Measurements from ENCODE around the gene CORO7. TPM values are rescaled to one million over a fixed set of nuclear protein-coding genes. Genes with fewer than 3 reads are reported as not detected.

Gene CORO7
- polyA plus RNA-seq, 1 of the 3 experiments (the other 2 are of a cell fraction), result 25.8 TPM

DNA sequence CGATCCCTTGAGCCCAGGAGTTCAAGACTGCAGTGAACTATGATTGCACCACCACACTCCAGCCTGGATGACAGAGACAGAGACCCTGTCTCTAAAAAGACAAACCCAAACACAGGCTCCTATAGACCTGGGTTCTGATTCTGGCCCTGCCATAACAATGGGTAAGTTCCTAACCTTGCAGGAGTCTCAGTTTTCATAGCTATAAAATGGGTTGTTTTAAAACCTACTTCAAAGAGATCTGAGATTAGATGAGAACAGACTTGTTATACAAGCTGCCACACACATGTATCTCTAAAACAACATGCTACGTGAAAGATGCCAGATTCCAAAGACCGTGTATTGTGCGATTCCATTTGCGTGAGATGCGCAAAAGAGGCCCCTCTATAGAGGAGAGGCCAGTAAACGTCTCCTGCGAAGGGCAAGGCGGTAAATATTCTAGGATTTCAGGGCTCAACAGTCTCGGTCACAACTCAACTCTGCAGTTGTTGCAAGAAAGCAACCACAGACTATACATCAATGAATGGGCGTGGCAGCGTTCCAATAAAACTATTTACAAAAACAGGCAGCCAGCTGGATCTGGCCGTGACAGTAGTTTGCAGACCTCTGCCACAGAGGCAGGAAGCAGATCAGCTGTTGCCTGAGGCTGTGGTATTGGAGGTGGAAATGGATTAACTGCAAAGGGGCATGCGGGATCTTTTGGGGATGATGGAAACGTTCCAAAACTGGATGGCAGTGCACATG is 5.9 kb downstream of the CORO7 start (continued):
- TF ChIP-seq, protein P1, sequence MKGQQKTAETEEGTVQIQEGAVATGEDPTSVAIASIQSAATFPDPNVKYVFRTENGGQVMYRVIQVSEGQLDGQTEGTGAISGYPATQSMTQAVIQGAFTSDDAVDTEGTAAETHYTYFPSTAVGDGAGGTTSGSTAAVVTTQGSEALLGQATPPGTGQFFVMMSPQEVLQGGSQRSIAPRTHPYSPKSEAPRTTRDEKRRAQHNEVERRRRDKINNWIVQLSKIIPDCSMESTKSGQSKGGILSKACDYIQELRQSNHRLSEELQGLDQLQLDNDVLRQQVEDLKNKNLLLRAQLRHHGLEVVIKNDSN (IDR thresholded peaks at IDR 0.05; ENCODE audit: borderline replicate concordance, low read depth), result no peak
- TF ChIP-seq CHD2 (IDR thresholded peaks at IDR 0.05; ENCODE audit: low read length, partially characterized antibody), result peak; percentile 29
- TF ChIP-seq GATA2 (CRISPR knock-in tag; IDR thresholded peaks at IDR 0.05), result no peak
- TF ChIP-seq NFIC (IDR thresholded peaks at IDR 0.05; ENCODE audit: borderline replicate concordance), result no peak
- no peak for TF ChIP-seq ELF1 (IDR thresholded peaks at IDR 0.05)
- no peak for TF ChIP-seq FOXM1 (IDR thresholded peaks at IDR 0.05; ENCODE audit: low read depth)
- no peak for TF ChIP-seq NRF1 (IDR thresholded peaks at IDR 0.05; ENCODE audit: low read depth, low read length)
- no peak for TF ChIP-seq TAF1 (IDR thresholded peaks at IDR 0.05; ENCODE audit: borderline replicate concordance, low read depth, low read length)
- TF ChIP-seq RAD21 (IDR thresholded peaks at IDR 0.05; ENCODE audit: low read length), result no peak
- TF ChIP-seq, protein P2, sequence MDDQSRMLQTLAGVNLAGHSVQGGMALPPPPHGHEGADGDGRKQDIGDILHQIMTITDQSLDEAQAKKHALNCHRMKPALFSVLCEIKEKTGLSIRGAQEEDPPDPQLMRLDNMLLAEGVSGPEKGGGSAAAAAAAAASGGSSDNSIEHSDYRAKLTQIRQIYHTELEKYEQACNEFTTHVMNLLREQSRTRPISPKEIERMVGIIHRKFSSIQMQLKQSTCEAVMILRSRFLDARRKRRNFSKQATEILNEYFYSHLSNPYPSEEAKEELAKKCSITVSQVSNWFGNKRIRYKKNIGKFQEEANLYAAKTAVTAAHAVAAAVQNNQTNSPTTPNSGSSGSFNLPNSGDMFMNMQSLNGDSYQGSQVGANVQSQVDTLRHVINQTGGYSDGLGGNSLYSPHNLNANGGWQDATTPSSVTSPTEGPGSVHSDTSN (IDR thresholded peaks at IDR 0.05), result no peak
- TF ChIP-seq SIN3A (IDR thresholded peaks at IDR 0.05; ENCODE audit: borderline replicate concordance, low read depth, low read length), result no peak
- TF ChIP-seq, protein P3, sequence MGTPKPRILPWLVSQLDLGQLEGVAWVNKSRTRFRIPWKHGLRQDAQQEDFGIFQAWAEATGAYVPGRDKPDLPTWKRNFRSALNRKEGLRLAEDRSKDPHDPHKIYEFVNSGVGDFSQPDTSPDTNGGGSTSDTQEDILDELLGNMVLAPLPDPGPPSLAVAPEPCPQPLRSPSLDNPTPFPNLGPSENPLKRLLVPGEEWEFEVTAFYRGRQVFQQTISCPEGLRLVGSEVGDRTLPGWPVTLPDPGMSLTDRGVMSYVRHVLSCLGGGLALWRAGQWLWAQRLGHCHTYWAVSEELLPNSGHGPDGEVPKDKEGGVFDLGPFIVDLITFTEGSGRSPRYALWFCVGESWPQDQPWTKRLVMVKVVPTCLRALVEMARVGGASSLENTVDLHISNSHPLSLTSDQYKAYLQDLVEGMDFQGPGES (IDR thresholded peaks at IDR 0.05; ENCODE audit: low read depth, low read length), result no peak
- no peak for TF ChIP-seq GABPA (IDR thresholded peaks at IDR 0.05; ENCODE audit: low read depth)
- no peak for TF ChIP-seq MEF2A (IDR thresholded peaks at IDR 0.05; ENCODE audit: borderline replicate concordance, low read depth)
- TF ChIP-seq YY1 (IDR thresholded peaks at IDR 0.05; ENCODE audit: low read depth), result no peak
- TF ChIP-seq POLR2AphosphoS5 (IDR thresholded peaks at IDR 0.05; ENCODE audit: low read depth, low read length), result no peak

DNA sequence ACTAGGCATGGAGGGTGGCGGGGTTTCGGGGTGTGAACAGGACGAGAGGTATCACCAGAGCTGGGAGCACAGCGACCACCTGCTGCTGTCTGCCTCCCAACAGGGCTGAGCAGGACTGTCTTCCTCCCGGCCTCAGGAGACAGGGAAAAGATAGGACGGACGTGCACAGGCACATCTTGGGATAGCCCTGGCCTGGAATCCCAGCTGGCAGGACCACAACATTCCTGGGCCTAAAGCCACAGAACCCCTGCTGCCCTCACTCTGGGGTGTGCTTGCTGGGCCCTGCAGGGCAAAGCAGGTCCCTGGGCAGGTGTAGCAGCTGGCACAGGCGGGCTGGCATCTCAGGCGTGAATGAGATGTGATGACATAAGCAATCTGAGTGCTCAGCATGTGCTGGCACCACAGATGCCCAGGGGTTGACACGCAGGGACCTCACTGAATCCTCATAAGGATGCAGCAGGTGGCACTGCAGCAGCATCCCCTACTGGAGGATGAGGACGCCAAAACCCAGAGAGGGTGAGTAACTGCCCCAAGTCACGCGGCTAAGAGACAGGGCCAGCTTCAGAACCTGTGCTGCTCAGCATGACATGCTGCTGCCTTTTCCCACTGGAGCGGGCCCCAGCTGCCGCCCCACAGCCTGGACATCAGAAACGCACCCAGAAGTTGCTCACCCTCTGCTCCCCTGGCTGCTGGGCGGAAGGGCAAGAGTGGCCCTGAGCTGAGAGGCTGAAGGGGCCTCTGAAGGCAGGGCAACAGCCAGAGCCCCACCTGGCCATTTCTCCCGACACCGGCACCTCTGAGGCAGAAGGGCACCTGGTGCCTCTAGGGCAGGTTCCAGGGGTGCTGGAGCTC is 7.1 kb downstream of the CORO7 start:
- CTCF ChIA-PET, result interaction anchor here (1.0 to 13.6 kb wide), 7 partner anchors 7 to 155 kb away, joined by 3 to 189 read pairs (median 6); no protein-coding TSS in a partner anchor
- Histone ChIP-seq H3K4me2 (no peak overlapping the region), H3K27me3 (ENCODE audit: insufficient read depth) (no peaks in the 10 kb centered on the region), H3K4me3 (ENCODE audit: low read depth in 2 of 2, low read length in 1 of 2) (no peak overlapping the region), H3K9me2 (no peaks in the 10 kb centered on the region), H3F3A (replicated peaks; ENCODE audit: insufficient read depth) (no peaks in the 10 kb centered on the region), H3K27ac (ENCODE audit: low read depth in 2 of 2, low read length in 1 of 2) (no peak overlapping the region), H4K20me1 (ENCODE audit: insufficient read depth) (no peaks in the 10 kb centered on the region; the same call in 1 of the 2 replicates), H3K79me2 (ENCODE audit: insufficient read depth) (peaks cover 21% of the 10 kb centered on the region; the same call in 1 of the 2 replicates), H2AFZ (ENCODE audit: low read depth) (no peak overlapping the region), H3K4me1 (ENCODE audit: control insufficient read depth in 1 of 2, insufficient read depth in 2 of 2, low read depth in 1 of 2, low read length in 1 of 2) (peaks cover 0 to 17% of the 10 kb centered on the region in 2 experiments; a peak in 1 of 4 replicates), H3K9ac (no peak overlapping the region), H3K9me3 (no peaks in the 10 kb centered on the region), H3K36me3 (replicated peaks in 1 of 2; ENCODE audit: control insufficient read depth in 1 of 2, insufficient read depth in 2 of 2, low read length in 1 of 2) (peaks cover 0 to 16% of the 10 kb centered on the region in 2 experiments)
- 94% methylated on average over 14 of the region's 19 CpGs for WGBS (ENCODE audit: low lambda C conversion rate)
- POLR2A ChIA-PET, result no interaction called here
- peak; percentile 30 for DNase-seq
- TF ChIP-seq POLR2AphosphoS5 (IDR thresholded peaks at IDR 0.05; ENCODE audit: low read depth, low read length) (no peak), RFX5 (IDR thresholded peaks at IDR 0.05; ENCODE audit: low read length) (no peak), MEF2A (IDR thresholded peaks at IDR 0.05; ENCODE audit: borderline replicate concordance, low read depth) (no peak), TCF12 (IDR thresholded peaks at IDR 0.05) (no peak), EZH2phosphoT487 (IDR thresholded peaks at IDR 0.05; ENCODE audit: borderline replicate concordance, low read depth) (no peak), ELF1 (IDR thresholded peaks at IDR 0.05) (no peak), RCOR1 (IDR thresholded peaks at IDR 0.05; ENCODE audit: low read length) (no peak), NFIC (IDR thresholded peaks at IDR 0.05; ENCODE audit: borderline replicate concordance) (no peak), FOXM1 (IDR thresholded peaks at IDR 0.05; ENCODE audit: low read depth) (no peak), RAD21 (IDR thresholded peaks at IDR 0.05; ENCODE audit: low read length) (no peak)
- TF ChIP-seq, protein P3 (IDR thresholded peaks at IDR 0.05; ENCODE audit: low read depth, low read length), result no peak
- TF ChIP-seq, protein P4, sequence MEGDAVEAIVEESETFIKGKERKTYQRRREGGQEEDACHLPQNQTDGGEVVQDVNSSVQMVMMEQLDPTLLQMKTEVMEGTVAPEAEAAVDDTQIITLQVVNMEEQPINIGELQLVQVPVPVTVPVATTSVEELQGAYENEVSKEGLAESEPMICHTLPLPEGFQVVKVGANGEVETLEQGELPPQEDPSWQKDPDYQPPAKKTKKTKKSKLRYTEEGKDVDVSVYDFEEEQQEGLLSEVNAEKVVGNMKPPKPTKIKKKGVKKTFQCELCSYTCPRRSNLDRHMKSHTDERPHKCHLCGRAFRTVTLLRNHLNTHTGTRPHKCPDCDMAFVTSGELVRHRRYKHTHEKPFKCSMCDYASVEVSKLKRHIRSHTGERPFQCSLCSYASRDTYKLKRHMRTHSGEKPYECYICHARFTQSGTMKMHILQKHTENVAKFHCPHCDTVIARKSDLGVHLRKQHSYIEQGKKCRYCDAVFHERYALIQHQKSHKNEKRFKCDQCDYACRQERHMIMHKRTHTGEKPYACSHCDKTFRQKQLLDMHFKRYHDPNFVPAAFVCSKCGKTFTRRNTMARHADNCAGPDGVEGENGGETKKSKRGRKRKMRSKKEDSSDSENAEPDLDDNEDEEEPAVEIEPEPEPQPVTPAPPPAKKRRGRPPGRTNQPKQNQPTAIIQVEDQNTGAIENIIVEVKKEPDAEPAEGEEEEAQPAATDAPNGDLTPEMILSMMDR (IDR thresholded peaks at IDR 0.05), result no peak
- TF ChIP-seq, protein P5, sequence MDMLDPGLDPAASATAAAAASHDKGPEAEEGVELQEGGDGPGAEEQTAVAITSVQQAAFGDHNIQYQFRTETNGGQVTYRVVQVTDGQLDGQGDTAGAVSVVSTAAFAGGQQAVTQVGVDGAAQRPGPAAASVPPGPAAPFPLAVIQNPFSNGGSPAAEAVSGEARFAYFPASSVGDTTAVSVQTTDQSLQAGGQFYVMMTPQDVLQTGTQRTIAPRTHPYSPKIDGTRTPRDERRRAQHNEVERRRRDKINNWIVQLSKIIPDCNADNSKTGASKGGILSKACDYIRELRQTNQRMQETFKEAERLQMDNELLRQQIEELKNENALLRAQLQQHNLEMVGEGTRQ (IDR thresholded peaks at IDR 0.05; ENCODE audit: borderline replicate concordance, low read depth, low read length), result no peak

All from SK-N-SH (cell line).